Measurements from ENCODE around the gene SCAMP1.

DNA sequence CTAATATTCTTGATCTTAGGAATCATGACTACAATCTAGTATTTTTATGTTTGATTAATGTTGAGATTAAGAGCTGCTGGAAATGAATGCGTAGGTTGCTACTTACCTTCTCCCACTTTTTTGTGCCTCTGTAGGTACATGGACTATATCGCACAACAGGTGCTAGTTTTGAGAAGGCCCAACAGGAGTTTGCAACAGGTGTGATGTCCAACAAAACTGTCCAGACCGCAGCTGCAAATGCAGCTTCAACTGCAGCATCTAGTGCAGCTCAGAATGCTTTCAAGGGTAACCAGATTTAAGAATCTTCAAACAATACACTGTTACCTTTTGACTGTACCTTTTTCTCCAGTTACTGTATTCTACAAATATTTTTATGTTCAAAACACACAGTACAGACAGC lies 115.0 kb downstream of the SCAMP1 start:
- TF ChIP-seq POLR2AphosphoS5 (IDR thresholded peaks at IDR 0.05; ENCODE audit: borderline replicate concordance, low read depth, low read length), result no peak
- TF ChIP-seq FOXP2 (optimal IDR thresholded peaks at IDR 0.05; ENCODE audit: control extremely low read depth, extremely low read length, insufficient read depth), result no peak
- TF ChIP-seq EZH2 (IDR thresholded peaks at IDR 0.05), result no peak
